GM18873 (cell line): ENCODE data around the gene NAGS.
A peak's percentile ranks its signal among the peaks of the same experiment; 100 is the strongest.
"Not testable (repeated sequence)": the region's sequence is repeated elsewhere in the genome, so short reads cannot be mapped to it uniquely, and the experiment has no call there.

Experiments used
- ATAC-seq: cut with Tn5 transposase; IDR thresholded peaks from one replicate; pipeline ENCODE4 v1.9.1; 2021; ENCODE audit warnings: mild to moderate bottlenecking, moderate library complexity, moderate number of reproducible peaks; ENCODE audit not compliant: unreplicated experiment, low FRiP score

The NAGS gene

GRCh38 chr17:44006272-44006597, 1.8 kb downstream of the NAGS start:
- no peak for ATAC-seq

DNA sequence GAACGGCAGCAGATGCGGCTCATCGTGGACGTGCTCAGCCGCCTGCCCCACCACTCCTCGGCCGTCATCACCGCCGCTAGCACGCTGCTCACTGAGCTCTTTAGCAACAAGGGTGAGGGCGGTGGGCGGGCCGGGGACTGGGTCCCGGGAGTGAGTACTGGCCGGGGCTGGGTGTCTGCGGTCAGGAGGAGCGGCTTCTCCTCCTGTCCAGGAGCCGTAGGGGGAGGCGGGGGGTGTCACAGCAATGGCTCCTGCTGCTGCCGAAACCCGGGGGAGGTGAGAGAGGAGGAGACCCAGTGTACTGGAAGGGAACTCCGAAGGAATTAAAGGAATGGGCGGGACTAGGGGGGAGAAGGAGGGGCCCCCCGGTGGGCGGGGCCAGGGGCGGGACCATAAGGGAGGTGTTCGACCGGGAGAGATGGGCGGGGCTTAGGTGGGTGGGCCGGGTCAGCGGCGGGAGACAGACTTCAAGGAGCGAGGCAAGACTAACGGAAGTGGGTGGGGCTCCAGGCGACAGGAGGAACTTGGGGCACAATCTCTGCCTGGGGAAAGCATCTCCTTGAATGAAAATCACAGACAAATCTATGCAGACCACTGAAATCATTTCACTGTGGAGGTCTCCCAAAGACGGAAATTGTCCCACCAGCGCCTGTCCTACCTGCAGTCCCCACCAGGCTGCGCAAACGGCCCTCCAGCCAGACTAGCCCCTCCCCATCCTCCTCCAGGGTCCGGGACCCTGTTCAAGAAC, 2.4 kb downstream of the NAGS start:
- peak; percentile 44 for ATAC-seq

- no peak for ATAC-seq
These were observed 3.2 kb downstream of the NAGS start for GRCh38 chr17:44007346-44008204.

GRCh38 chr17:44008205-44008909, 3.9 kb downstream of the NAGS start:
- no peak for ATAC-seq

DNA sequence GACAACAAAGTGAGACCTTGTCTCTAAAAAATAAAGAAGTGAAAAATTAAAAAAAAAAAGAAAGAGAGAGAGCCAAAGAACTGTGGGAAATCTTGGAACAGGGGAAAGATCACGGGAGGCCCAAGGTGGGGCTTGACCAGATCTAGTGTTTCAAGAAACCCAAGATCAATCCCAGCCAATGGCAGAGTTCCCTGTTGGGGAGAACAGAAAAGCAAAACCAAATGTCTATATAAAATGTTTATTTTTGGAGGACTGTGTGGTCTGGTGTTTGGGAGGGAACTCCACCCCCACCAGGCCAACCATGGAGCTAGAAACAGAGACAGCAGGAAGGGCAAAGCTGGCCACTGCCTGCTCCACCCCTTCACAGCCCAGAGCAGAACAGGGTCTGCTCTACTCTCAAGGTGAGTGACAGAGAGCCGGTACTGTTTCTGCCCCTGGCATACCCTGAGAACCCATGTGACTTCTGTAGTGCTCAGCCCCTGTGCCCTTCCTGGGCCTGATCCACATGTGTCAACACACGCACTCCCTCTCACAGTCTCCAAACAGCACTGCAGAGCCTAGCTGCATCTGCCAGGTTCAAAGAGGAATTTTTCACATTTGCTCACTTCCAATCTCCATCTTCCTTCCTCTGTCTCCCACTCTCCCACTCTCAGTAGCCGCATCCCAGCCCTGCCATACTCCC, 6.7 kb downstream of the NAGS start:
- ATAC-seq, result no peak

GRCh38 chr17:44011876-44012275, 7.5 kb downstream of the NAGS start:
- ATAC-seq, result no peak

DNA sequence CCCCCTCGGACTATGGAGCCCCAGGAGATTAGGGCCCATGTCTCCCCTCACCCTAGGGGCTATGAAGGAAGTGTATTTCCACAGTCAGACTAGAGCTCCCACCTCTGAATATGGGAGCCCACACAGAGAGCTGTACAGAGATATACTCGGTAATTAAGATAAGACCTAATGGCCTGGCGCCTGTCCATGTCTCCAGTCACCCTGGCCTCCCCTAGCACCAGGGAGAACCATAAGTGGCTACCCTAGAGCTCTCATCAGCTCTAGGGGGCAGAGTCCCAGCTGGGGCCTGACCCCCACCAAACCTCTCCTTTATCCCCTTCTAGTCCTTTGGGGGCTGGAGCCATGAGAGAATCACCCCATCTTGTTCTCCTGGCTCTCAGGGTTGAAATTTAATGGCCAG, 8.0 kb downstream of the NAGS start:
- ATAC-seq, result no peak

GRCh38 chr17:44012874-44013273, 8.5 kb downstream of the NAGS start:
- no peak for ATAC-seq

DNA sequence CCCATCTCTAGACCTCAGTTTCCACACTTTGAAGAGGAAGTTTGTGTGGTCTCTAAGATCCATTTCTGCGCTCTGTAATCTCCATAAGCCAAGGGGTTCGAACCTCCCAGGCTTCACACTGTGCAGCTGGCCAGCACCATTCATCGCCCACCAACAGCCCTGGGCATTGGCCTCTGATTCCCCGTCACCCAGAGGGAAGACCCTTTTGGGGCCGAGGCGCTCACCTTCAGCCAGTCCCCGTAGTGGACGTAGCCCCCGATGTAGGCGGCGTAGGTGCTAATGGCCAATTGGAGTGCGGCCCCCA, 9.7 kb downstream of the NAGS start:
- no peak for ATAC-seq

- ATAC-seq, result peak; percentile 58
These were observed 10.2 kb downstream of the NAGS start, which contains the start of gene TMEM101 for GRCh38 chr17:44014437-44015172. TMEM101 (minus strand) TSS chr17:44014963; CDS start chr17:44014952, 11 bp downstream.

DNA sequence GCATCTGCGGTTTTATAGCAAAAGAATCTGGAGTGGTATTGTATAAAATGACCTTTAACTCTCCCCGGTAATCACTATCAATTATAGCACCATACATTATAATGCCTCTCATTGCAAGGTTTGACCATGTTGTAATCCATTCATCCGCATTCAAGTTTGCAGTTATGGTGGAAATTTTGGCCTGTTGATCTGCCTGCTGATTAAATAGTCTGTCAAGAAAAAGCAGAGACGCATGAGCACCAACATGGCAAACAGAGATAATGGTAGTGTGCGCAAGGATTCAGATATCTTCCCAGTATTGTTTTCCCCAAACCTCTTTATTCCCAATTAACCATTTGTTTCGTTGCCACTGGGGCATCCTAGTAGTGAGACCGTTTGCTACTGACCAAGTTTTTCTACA, 16.8 kb downstream of the NAGS start:
- not testable (repeated sequence) for ATAC-seq

- no peak for ATAC-seq
These were observed 17.8 kb downstream of the NAGS start for GRCh38 chr17:44022246-44022645.

GRCh38 chr17:44023545-44024270, 19.3 kb downstream of the NAGS start:
- ATAC-seq, result no peak

DNA sequence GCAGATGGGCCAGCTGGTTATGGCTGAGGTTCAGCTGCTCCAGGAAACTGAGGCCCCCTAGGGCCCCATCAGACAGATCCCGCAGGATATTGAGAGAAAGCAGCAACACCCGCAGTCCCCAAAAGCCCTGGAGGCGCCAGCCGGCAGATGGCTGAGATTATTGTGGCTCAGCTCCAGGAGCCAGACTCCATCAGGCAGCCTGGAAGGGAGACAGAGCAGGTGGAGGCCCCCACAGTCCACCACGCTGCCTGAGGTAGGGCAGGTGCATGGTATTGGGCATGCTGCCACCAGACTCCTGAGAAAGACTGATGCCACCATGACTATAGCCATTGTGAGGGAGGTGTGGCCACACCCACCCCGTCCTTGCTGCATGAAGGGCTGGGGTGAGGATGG, 19.8 kb downstream of the NAGS start:
- no peak for ATAC-seq

DNA sequence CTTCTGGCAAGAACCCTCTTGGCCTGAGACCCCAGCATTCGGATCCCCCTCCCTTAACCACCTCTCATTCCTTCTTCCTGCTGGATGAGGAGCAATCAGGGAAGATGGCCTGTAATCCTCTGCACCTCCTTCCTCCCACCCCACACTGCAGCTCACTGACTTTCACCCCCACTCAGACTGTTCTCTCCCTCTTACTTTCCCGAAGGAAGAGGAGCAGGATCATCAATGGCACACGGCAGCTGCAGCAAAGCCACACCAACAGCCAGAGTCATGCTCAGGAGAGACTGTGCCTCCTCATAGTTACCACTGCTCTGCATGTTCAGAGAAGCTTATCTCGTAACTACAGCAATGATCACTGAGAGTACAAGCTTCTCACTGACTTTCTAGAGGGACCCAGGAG, 20.4 kb downstream of the NAGS start:
- no peak for ATAC-seq

DNA sequence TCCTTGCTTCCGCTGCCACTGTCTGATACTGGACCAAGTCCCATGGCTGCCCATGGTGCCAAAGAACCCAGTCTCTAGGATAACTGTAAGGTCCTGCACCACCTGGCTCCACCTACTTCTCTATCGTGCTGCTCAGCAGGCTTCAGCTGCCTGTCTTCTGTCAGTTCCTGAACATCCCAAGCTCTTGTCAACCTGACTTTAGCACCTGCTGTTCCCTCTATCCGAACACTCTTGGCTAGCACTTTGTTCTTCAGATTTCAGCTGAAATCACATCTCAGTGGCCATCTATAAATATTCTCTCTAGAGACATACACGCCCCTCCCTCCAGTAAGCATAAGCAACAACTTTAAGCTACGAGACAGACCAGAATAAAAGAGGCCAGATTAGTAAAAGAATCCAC, 25.3 kb downstream of the NAGS start:
- ATAC-seq, result no peak

- ATAC-seq, result no peak
These were observed 26.1 kb downstream of the NAGS start for GRCh38 chr17:44030482-44030881.

DNA sequence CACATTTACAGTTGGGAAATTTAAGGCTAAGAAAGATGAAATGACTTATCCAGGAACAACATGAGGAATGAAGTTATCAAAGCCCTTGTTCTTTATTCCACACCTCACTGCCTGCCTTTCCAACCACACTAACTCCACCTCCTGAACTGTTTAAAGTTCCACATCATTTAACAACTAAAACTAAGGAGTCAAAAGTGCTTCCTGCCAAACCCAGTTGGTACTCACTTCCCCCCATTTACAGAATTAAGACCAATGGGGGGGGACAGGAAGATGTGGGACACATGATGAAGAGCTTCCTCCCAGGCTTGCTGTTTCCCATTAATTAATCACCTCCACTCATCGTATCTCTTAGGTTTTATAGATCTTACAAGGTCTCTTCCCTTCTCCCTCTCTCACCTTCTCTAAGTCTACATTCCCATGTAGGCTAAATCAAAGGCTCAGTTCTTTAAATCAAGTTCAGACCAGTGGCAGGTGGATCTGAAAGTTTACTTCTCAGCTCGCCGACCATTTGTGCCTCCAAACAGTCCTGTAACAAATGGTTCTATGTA, 29.5 kb downstream of the NAGS start:
- no peak for ATAC-seq

GRCh38 chr17:44034688-44035087, 30.3 kb downstream of the NAGS start:
- not testable (repeated sequence) for ATAC-seq
